ENCODE measurements around the gene SLC22A8. TPM values are rescaled to one million over a fixed set of nuclear protein-coding genes. Genes with fewer than 3 reads are reported as not detected.

Gene SLC22A8
- total RNA-seq, 1 experiment from 2014 or later, result not detected

GRCh38 chr11:62957147-62957546 lies 58.5 kb downstream of the SLC22A8 start:
- H3K4me3 Mint-ChIP-seq (ENCODE audit: unreplicated experiment), result no peak overlapping the region
- no peaks in the 10 kb centered on the region for H3K36me3 Mint-ChIP-seq (ENCODE audit: insufficient read depth, unreplicated experiment)
- H3K27ac Mint-ChIP-seq (ENCODE audit: unreplicated experiment), result no peak overlapping the region
- no peaks in the 10 kb centered on the region for H3K36me3 ChIP-seq (ENCODE audit: control insufficient read depth, insufficient read depth, low read length)
- ChIA-PET POLR2A (no interaction called here), CTCF (interaction anchor here (0.9 kb wide), 1 partner anchor 51 kb away, joined by 3 read pairs; no protein-coding TSS in a partner anchor)
- H3K27me3 Mint-ChIP-seq (ENCODE audit: insufficient read depth, unreplicated experiment), result no peaks in the 10 kb centered on the region
- DNase-seq, result no peak
- TF ChIP-seq, protein P1, sequence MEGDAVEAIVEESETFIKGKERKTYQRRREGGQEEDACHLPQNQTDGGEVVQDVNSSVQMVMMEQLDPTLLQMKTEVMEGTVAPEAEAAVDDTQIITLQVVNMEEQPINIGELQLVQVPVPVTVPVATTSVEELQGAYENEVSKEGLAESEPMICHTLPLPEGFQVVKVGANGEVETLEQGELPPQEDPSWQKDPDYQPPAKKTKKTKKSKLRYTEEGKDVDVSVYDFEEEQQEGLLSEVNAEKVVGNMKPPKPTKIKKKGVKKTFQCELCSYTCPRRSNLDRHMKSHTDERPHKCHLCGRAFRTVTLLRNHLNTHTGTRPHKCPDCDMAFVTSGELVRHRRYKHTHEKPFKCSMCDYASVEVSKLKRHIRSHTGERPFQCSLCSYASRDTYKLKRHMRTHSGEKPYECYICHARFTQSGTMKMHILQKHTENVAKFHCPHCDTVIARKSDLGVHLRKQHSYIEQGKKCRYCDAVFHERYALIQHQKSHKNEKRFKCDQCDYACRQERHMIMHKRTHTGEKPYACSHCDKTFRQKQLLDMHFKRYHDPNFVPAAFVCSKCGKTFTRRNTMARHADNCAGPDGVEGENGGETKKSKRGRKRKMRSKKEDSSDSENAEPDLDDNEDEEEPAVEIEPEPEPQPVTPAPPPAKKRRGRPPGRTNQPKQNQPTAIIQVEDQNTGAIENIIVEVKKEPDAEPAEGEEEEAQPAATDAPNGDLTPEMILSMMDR (IDR thresholded peaks at IDR 0.05; ENCODE audit: insufficient read depth in 1 of 2, low read depth in 1 of 2, low read length in 1 of 2, severe bottlenecking in 1 of 2, unreplicated experiment in 1 of 2), result no peak
- peaks cover 7% of the 10 kb centered on the region for H3K4me1 Mint-ChIP-seq (ENCODE audit: low read depth, unreplicated experiment)
- intact Hi-C loops (cut with micrococcal nuclease; ENCODE audit: unreplicated experiment), result no loop called here
- H3K4me3 ChIP-seq (ENCODE audit: low read depth, low read length), result no peak overlapping the region
- H3K9me3 Mint-ChIP-seq (ENCODE audit: unreplicated experiment), result no peaks in the 10 kb centered on the region
- H3K9me3 ChIP-seq, result no peaks in the 10 kb centered on the region
- no peaks in the 10 kb centered on the region for H3K27me3 ChIP-seq (replicated peaks; ENCODE audit: control insufficient read depth, insufficient read depth, low read length)
- BruUV-seq (replicated peaks), result no TSS peak
- peaks cover 13% of the 10 kb centered on the region for H3K4me1 ChIP-seq

- TF ChIP-seq, protein P1 (IDR thresholded peaks at IDR 0.05; ENCODE audit: insufficient read depth in 1 of 2, low read depth in 1 of 2, low read length in 1 of 2, severe bottlenecking in 1 of 2, unreplicated experiment in 1 of 2), result no peak
- peaks cover 13% of the 10 kb centered on the region for H3K4me1 ChIP-seq
- peaks cover 7% of the 10 kb centered on the region for H3K4me1 Mint-ChIP-seq (ENCODE audit: low read depth, unreplicated experiment)
- H3K27ac Mint-ChIP-seq (ENCODE audit: unreplicated experiment), result no peak overlapping the region
- ChIA-PET CTCF (no interaction called here), POLR2A (no interaction called here)
- H3K9me3 Mint-ChIP-seq (ENCODE audit: unreplicated experiment), result no peaks in the 10 kb centered on the region
- H3K27me3 ChIP-seq (replicated peaks; ENCODE audit: control insufficient read depth, insufficient read depth, low read length), result no peaks in the 10 kb centered on the region
- H3K4me3 Mint-ChIP-seq (ENCODE audit: unreplicated experiment), result no peak overlapping the region
- no peaks in the 10 kb centered on the region for H3K36me3 ChIP-seq (ENCODE audit: control insufficient read depth, insufficient read depth, low read length)
- intact Hi-C loops (cut with micrococcal nuclease; ENCODE audit: unreplicated experiment), result no loop called here
- no peaks in the 10 kb centered on the region for H3K36me3 Mint-ChIP-seq (ENCODE audit: insufficient read depth, unreplicated experiment)
- peaks cover 2% of the 10 kb centered on the region for H3K27me3 Mint-ChIP-seq (ENCODE audit: insufficient read depth, unreplicated experiment)
- no peak overlapping the region for H3K4me3 ChIP-seq (ENCODE audit: low read depth, low read length)
- BruUV-seq (replicated peaks), result no TSS peak
- H3K9me3 ChIP-seq, result no peaks in the 10 kb centered on the region
- no peak for DNase-seq
Observed at GRCh38 chr11:62954478-62954877, 61.2 kb downstream of the SLC22A8 start.

DNA sequence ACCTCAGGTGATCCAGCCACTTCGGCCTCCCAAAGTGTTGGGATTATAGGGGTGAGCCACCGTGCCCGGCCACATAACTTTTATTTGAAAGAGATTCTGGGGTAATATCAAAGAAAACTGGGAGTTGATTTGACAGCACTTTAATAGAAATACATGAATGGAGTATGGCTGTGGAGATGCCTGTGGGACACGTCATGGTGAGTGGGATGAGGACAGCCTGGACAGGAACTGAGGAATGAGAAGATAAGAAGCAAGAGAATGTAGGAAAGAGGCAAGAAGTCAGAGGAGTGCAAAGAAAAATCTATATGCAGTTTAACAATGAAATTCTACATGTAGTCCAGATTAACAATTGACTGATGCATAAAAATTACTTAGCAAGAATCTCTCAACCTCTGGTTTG lies 61.8 kb downstream of the SLC22A8 start:
- Mint-ChIP-seq H3K27me3 (ENCODE audit: insufficient read depth, unreplicated experiment) (peaks cover 2% of the 10 kb centered on the region), H3K36me3 (ENCODE audit: insufficient read depth, unreplicated experiment) (no peaks in the 10 kb centered on the region), H3K27ac (ENCODE audit: unreplicated experiment) (no peak overlapping the region), H3K4me3 (ENCODE audit: unreplicated experiment) (no peak overlapping the region), H3K4me1 (ENCODE audit: low read depth, unreplicated experiment) (peaks cover 3% of the 10 kb centered on the region), H3K9me3 (ENCODE audit: unreplicated experiment) (no peaks in the 10 kb centered on the region)
- H3K4me3 ChIP-seq (ENCODE audit: low read depth, low read length), result no peak overlapping the region
- no peaks in the 10 kb centered on the region for H3K27me3 ChIP-seq (replicated peaks; ENCODE audit: control insufficient read depth, insufficient read depth, low read length)
- TF ChIP-seq, protein P1 (IDR thresholded peaks at IDR 0.05; ENCODE audit: insufficient read depth in 1 of 2, low read depth in 1 of 2, low read length in 1 of 2, severe bottlenecking in 1 of 2, unreplicated experiment in 1 of 2), result no peak
- intact Hi-C loops (cut with micrococcal nuclease; ENCODE audit: unreplicated experiment), result no loop called here
- BruUV-seq (replicated peaks), result no TSS peak
- H3K9me3 ChIP-seq, result no peaks in the 10 kb centered on the region
- CTCF ChIA-PET, result no interaction called here
- no peaks in the 10 kb centered on the region for H3K36me3 ChIP-seq (ENCODE audit: control insufficient read depth, insufficient read depth, low read length)
- POLR2A ChIA-PET, result no interaction called here
- H3K4me1 ChIP-seq, result peaks cover 7% of the 10 kb centered on the region
- no peak for DNase-seq
